Activated T-helper 2 cell treated with anti-CD3 and anti-CD28 coated beads, Interferon-gamma antibody, Interleukin-2, Interleukin-4, amounts not matched to agents 10 μg/mL and 5 μg/mL and 100 μg/mL, durations not matched to agents 14 hours and 24 hours and 36 hours (primary cell): ENCODE data around the gene RNF166. TPM values are rescaled to one million over a fixed set of nuclear protein-coding genes. Genes with fewer than 3 reads are reported as not detected.

Source experiments
- DNase-seq: peaks from one replicate; pipeline ENCODE4 v3.0.0; 2021; ENCODE audit warnings: low spot score
- H3K27ac Mint-ChIP-seq: one replicate; pipeline ENCODE4 v1.8.0; 2021; ENCODE audit warnings: mixed read lengths
- H3K27me3 Mint-ChIP-seq: one replicate; pipeline ENCODE4 v1.8.0; 2021; ENCODE audit warnings: low read depth, mixed read lengths
- H3K36me3 Mint-ChIP-seq: one replicate; pipeline ENCODE4 v1.8.0; 2021; ENCODE audit warnings: low read depth, mixed read lengths
- H3K4me1 Mint-ChIP-seq: one replicate; pipeline ENCODE4 v1.8.0; 2021; ENCODE audit warnings: low read depth, mixed read lengths
- H3K4me3 Mint-ChIP-seq: one replicate; pipeline ENCODE4 v1.8.0; 2021; ENCODE audit warnings: low read depth, mild to moderate bottlenecking, moderate library complexity, mixed read lengths
- H3K9me3 Mint-ChIP-seq: one replicate; pipeline ENCODE4 v1.8.0; 2021; ENCODE audit warnings: mixed read lengths
- intact Hi-C: fragments of 100-400 bp; cut with micrococcal nuclease; formaldehyde crosslinking; loops from one replicate; pipeline ENCODE4 v1.15.1; 2023
- total RNA-seq: library from RNA; stranded (reverse); gene quantifications from 2 replicates; pipeline ENCODE4 v1.2.3, GENCODE V29; 2022

Gene RNF166
- total RNA-seq, 1 donor from 2014 or later = 39.9 TPM

GRCh38 chr16:88736088-88736487 lies 29.9 kb upstream of the RNF166 start:
- Mint-ChIP-seq H3K36me3 (peaks cover 22% of the 10 kb centered on the region), H3K9me3 (no peaks in the 10 kb centered on the region), H3K4me1 (no peaks in the 10 kb centered on the region), H3K27ac (no peak overlapping the region), H3K4me3 (no peak overlapping the region), H3K27me3 (no peaks in the 10 kb centered on the region)
- intact Hi-C loops = loop anchor here (2.0 to 5.0 kb wide), 3 partner anchors 29 to 431 kb away; partner anchors contain the start of genes CTU2, PIEZO1 and RNF166
- no peak for DNase-seq

GRCh38 chr16:88735616-88736015 lies 29.4 kb upstream of the RNF166 start:
- Mint-ChIP-seq H3K4me1 (no peaks in the 10 kb centered on the region), H3K4me3 (no peak overlapping the region), H3K27ac (no peak overlapping the region), H3K27me3 (no peaks in the 10 kb centered on the region), H3K9me3 (no peaks in the 10 kb centered on the region), H3K36me3 (peaks cover 24% of the 10 kb centered on the region)
- intact Hi-C loops = loop anchor here (2.0 to 5.0 kb wide), 3 partner anchors 29 to 432 kb away; partner anchors contain the start of genes CTU2, PIEZO1 and RNF166
- no peak for DNase-seq

- no peak overlapping the region for H3K27ac Mint-ChIP-seq
- intact Hi-C loops = loop anchor here (5.0 kb wide), 1 partner anchor 432 kb away; no protein-coding TSS in a partner anchor
- H3K4me1 Mint-ChIP-seq = no peaks in the 10 kb centered on the region
- H3K27me3 Mint-ChIP-seq = no peaks in the 10 kb centered on the region
- DNase-seq = no peak
- no peak overlapping the region for H3K4me3 Mint-ChIP-seq
- no peaks in the 10 kb centered on the region for H3K9me3 Mint-ChIP-seq
- peaks cover 25% of the 10 kb centered on the region for H3K36me3 Mint-ChIP-seq
Observed at GRCh38 chr16:88735121-88735520, 28.9 kb upstream of the RNF166 start.

GRCh38 chr16:88734361-88734728 lies 28.1 kb upstream of the RNF166 start:
- DNase-seq = no peak
- no peak overlapping the region for H3K4me3 Mint-ChIP-seq
- intact Hi-C loops = no loop called here
- H3K27ac Mint-ChIP-seq = no peak overlapping the region
- H3K4me1 Mint-ChIP-seq = no peaks in the 10 kb centered on the region
- H3K9me3 Mint-ChIP-seq = no peaks in the 10 kb centered on the region
- H3K27me3 Mint-ChIP-seq = no peaks in the 10 kb centered on the region
- H3K36me3 Mint-ChIP-seq = peaks cover 30% of the 10 kb centered on the region

GRCh38 chr16:88733630-88734360 lies 27.6 kb upstream of the RNF166 start:
- Mint-ChIP-seq H3K27ac (no peak overlapping the region), H3K36me3 (peaks cover 29% of the 10 kb centered on the region), H3K4me1 (no peaks in the 10 kb centered on the region), H3K4me3 (no peak overlapping the region), H3K27me3 (no peaks in the 10 kb centered on the region), H3K9me3 (no peaks in the 10 kb centered on the region)
- no peak for DNase-seq
- intact Hi-C loops = no loop called here

- Mint-ChIP-seq H3K4me3 (no peak overlapping the region), H3K36me3 (peaks cover 26% of the 10 kb centered on the region), H3K4me1 (no peaks in the 10 kb centered on the region), H3K27ac (no peak overlapping the region), H3K27me3 (no peaks in the 10 kb centered on the region), H3K9me3 (no peaks in the 10 kb centered on the region)
- intact Hi-C loops = no loop called here
- DNase-seq = no peak
Observed at GRCh38 chr16:88732961-88733294, 26.7 kb upstream of the RNF166 start.

GRCh38 chr16:88732172-88732960 lies 26.2 kb upstream of the RNF166 start:
- Mint-ChIP-seq H3K27me3 (no peaks in the 10 kb centered on the region), H3K4me3 (no peak overlapping the region), H3K36me3 (peaks cover 30% of the 10 kb centered on the region), H3K9me3 (no peaks in the 10 kb centered on the region), H3K27ac (no peak overlapping the region), H3K4me1 (no peaks in the 10 kb centered on the region)
- no peak for DNase-seq
- intact Hi-C loops = no loop called here

GRCh38 chr16:88731699-88732098 lies 25.5 kb upstream of the RNF166 start:
- Mint-ChIP-seq H3K36me3 (peaks cover 30% of the 10 kb centered on the region), H3K4me3 (no peak overlapping the region), H3K4me1 (no peaks in the 10 kb centered on the region), H3K27ac (no peak overlapping the region), H3K27me3 (no peaks in the 10 kb centered on the region), H3K9me3 (no peaks in the 10 kb centered on the region)
- intact Hi-C loops = no loop called here
- no peak for DNase-seq

GRCh38 chr16:88730632-88731607 lies 24.7 kb upstream of the RNF166 start:
- intact Hi-C loops = no loop called here
- no peak for DNase-seq
- no peaks in the 10 kb centered on the region for H3K27me3 Mint-ChIP-seq
- H3K36me3 Mint-ChIP-seq = peaks cover 34% of the 10 kb centered on the region
- H3K4me1 Mint-ChIP-seq = no peaks in the 10 kb centered on the region
- no peak overlapping the region for H3K4me3 Mint-ChIP-seq
- H3K27ac Mint-ChIP-seq = no peak overlapping the region
- H3K9me3 Mint-ChIP-seq = no peaks in the 10 kb centered on the region

GRCh38 chr16:88727871-88728270 lies 21.7 kb upstream of the RNF166 start:
- no peak overlapping the region for H3K27ac Mint-ChIP-seq
- H3K27me3 Mint-ChIP-seq = no peaks in the 10 kb centered on the region
- peaks cover 42% of the 10 kb centered on the region for H3K36me3 Mint-ChIP-seq
- intact Hi-C loops = no loop called here
- H3K4me3 Mint-ChIP-seq = no peak overlapping the region
- DNase-seq = no peak
- H3K9me3 Mint-ChIP-seq = no peaks in the 10 kb centered on the region
- no peaks in the 10 kb centered on the region for H3K4me1 Mint-ChIP-seq

GRCh38 chr16:88726981-88727380 lies 20.8 kb upstream of the RNF166 start:
- H3K36me3 Mint-ChIP-seq = peaks cover 41% of the 10 kb centered on the region
- no peaks in the 10 kb centered on the region for H3K27me3 Mint-ChIP-seq
- no peak overlapping the region for H3K27ac Mint-ChIP-seq
- intact Hi-C loops = no loop called here
- no peak overlapping the region for H3K4me3 Mint-ChIP-seq
- no peaks in the 10 kb centered on the region for H3K9me3 Mint-ChIP-seq
- DNase-seq = no peak
- no peaks in the 10 kb centered on the region for H3K4me1 Mint-ChIP-seq

- Mint-ChIP-seq H3K27me3 (no peaks in the 10 kb centered on the region), H3K9me3 (no peaks in the 10 kb centered on the region), H3K4me1 (no peaks in the 10 kb centered on the region), H3K27ac (no peak overlapping the region), H3K36me3 (peaks cover 37% of the 10 kb centered on the region), H3K4me3 (no peak overlapping the region)
- no peak for DNase-seq
- intact Hi-C loops = no loop called here
Observed at GRCh38 chr16:88726408-88726749, 20.2 kb upstream of the RNF166 start.
